Astrocyte (in vitro differentiated cells and primary cell): ENCODE data around the gene OSER1. TPM values are rescaled to one million over a fixed set of nuclear protein-coding genes. Genes with fewer than 3 reads are reported as not detected.

ENCODE experiments used
- DNase-seq: peaks from one replicate; pipeline ENCODE4 v3.0.0-alpha.2; 2010; ENCODE audit warnings: low read depth
- FAIRE-seq: peaks from 2 replicates; lab custom pipeline; 2011; peaks lifted over from hg19 to GRCh38; lab: Jason Lieb, UNC
- H2AFZ ChIP-seq: 2 replicates; pipeline ENCODE4 v1.6.0; 2012; ENCODE audit warnings: low read depth, low read length, inconsistent platforms
- H3K27ac ChIP-seq: 2 replicates; pipeline ENCODE4 v1.5.1; 2011; ENCODE audit warnings: low read depth, low read length, inconsistent platforms
- H3K27me3 ChIP-seq: 2 replicates; pipeline ENCODE4 v1.6.0; 2011; ENCODE audit warnings: low read length, inconsistent platforms; ENCODE audit not compliant: insufficient read depth
- H3K36me3 ChIP-seq: 2 replicates; pipeline ENCODE4 v1.5.1; 2011; ENCODE audit warnings: low read length, inconsistent platforms; ENCODE audit not compliant: insufficient read depth
- H3K4me1 ChIP-seq: 2 replicates; pipeline ENCODE4 v1.5.1; 2011; ENCODE audit warnings: low read length, inconsistent platforms; ENCODE audit not compliant: insufficient read depth
- H3K4me2 ChIP-seq: 2 replicates; pipeline ENCODE4 v1.6.0; 2012; ENCODE audit warnings: low read length, inconsistent platforms
- H3K4me3 ChIP-seq: 2 replicates; pipeline ENCODE4 v1.5.1; 2011; ENCODE audit warnings: low read depth, mild to moderate bottlenecking, low read length, inconsistent platforms; ENCODE audit not compliant: insufficient read depth
- H3K79me2 ChIP-seq: 2 replicates; pipeline ENCODE4 v1.6.0; 2012; ENCODE audit warnings: mild to moderate bottlenecking, low read length, inconsistent platforms; ENCODE audit not compliant: insufficient read depth
- H3K9ac ChIP-seq: 2 replicates; pipeline ENCODE4 v1.6.0; 2012; ENCODE audit warnings: mild to moderate bottlenecking, low read length, inconsistent platforms
- H3K9me3 ChIP-seq: 2 replicates; pipeline ENCODE4 v1.5.1; 2012; ENCODE audit warnings: low read depth, mild to moderate bottlenecking, low read length, inconsistent platforms; ENCODE audit not compliant: insufficient read depth
- H4K20me1 ChIP-seq: 2 replicates; pipeline ENCODE4 v1.6.0; 2012; ENCODE audit warnings: low read length, inconsistent platforms; ENCODE audit not compliant: insufficient read depth
- H3K27ac Mint-ChIP-seq: one replicate; pipeline ENCODE4 v1.8.0; 2021; ENCODE audit warnings: mild to moderate bottlenecking, mixed read lengths; ENCODE audit not compliant: unreplicated experiment
- H3K27me3 Mint-ChIP-seq: one replicate; pipeline ENCODE4 v1.8.0; 2021; ENCODE audit warnings: low read depth, mixed read lengths; ENCODE audit not compliant: unreplicated experiment
- H3K36me3 Mint-ChIP-seq: one replicate; pipeline ENCODE4 v1.8.0; 2021; ENCODE audit warnings: low read depth, mixed read lengths; ENCODE audit not compliant: unreplicated experiment
- H3K4me1 Mint-ChIP-seq: one replicate; pipeline ENCODE4 v1.8.0; 2021; ENCODE audit warnings: low read depth, mixed read lengths; ENCODE audit not compliant: unreplicated experiment
- H3K4me3 Mint-ChIP-seq: one replicate; pipeline ENCODE4 v1.8.0; 2021; ENCODE audit warnings: mild to moderate bottlenecking, moderate library complexity, mixed read lengths; ENCODE audit not compliant: unreplicated experiment
- H3K9me3 Mint-ChIP-seq: one replicate; pipeline ENCODE4 v1.8.0; 2021; ENCODE audit warnings: mild to moderate bottlenecking, mixed read lengths; ENCODE audit not compliant: unreplicated experiment
- CTCF ChIP-seq: IDR thresholded peaks from 2 replicates; pipeline ENCODE4 v1.5.1; 2011; ENCODE audit warnings: low read depth, mild to moderate bottlenecking, inconsistent platforms, low read length, moderate library complexity; ENCODE audit not compliant: insufficient read depth
- EZH2 ChIP-seq: IDR thresholded peaks from 2 replicates; pipeline ENCODE4 v1.6.1; 2012; ENCODE audit warnings: mild to moderate bottlenecking, low read length, inconsistent platforms; ENCODE audit not compliant: insufficient read depth
- total RNA-seq: library from RNA; stranded (reverse); gene quantifications from 2 replicates; pipeline ENCODE4 v1.2.1, GENCODE V29; 2021

OSER1 gene
- total RNA-seq, 1 donor from 2014 or later: 30.9 TPM

- H3K27me3 Mint-ChIP-seq: peaks cover 6% of the 10 kb centered on the region
- peaks cover 2% of the 10 kb centered on the region for H3K36me3 Mint-ChIP-seq
- H3K27ac Mint-ChIP-seq: no peak overlapping the region
- peaks cover 2% of the 10 kb centered on the region for H3K27me3 ChIP-seq
- no peak overlapping the region for H3K4me3 Mint-ChIP-seq
- no peaks in the 10 kb centered on the region for H3K36me3 ChIP-seq
- no peak overlapping the region for H3K4me2 ChIP-seq
- FAIRE-seq (no peak), DNase-seq (no peak)
- no peaks in the 10 kb centered on the region for H3K79me2 ChIP-seq
- no peak overlapping the region for H3K27ac ChIP-seq
- no peaks in the 10 kb centered on the region for H3K9me3 ChIP-seq
- H2AFZ ChIP-seq: no peak overlapping the region
- H4K20me1 ChIP-seq: no peaks in the 10 kb centered on the region
- no peaks in the 10 kb centered on the region for H3K4me1 ChIP-seq
- H3K4me3 ChIP-seq: no peak overlapping the region
- no peak overlapping the region for H3K9ac ChIP-seq
- peaks cover 1% of the 10 kb centered on the region for H3K4me1 Mint-ChIP-seq
- no peak for TF ChIP-seq EZH2
- TF ChIP-seq CTCF: no peak
- no peaks in the 10 kb centered on the region for H3K9me3 Mint-ChIP-seq
Observed at GRCh38 chr20:44228465-44229258, 18.1 kb upstream of the OSER1 start.

- Mint-ChIP-seq H3K27me3 (peaks cover 6% of the 10 kb centered on the region), H3K27ac (no peak overlapping the region), H3K4me1 (peaks cover 3% of the 10 kb centered on the region), H3K9me3 (no peaks in the 10 kb centered on the region), H3K36me3 (peaks cover 2% of the 10 kb centered on the region), H3K4me3 (no peak overlapping the region)
- Histone ChIP-seq H3K9ac (no peak overlapping the region), H3K27me3 (no peaks in the 10 kb centered on the region), H3K4me1 (no peaks in the 10 kb centered on the region), H3K27ac (no peak overlapping the region), H3K9me3 (no peaks in the 10 kb centered on the region), H3K36me3 (no peaks in the 10 kb centered on the region), H3K79me2 (no peaks in the 10 kb centered on the region), H3K4me2 (no peak overlapping the region), H4K20me1 (no peaks in the 10 kb centered on the region), H3K4me3 (no peak overlapping the region), H2AFZ (no peak overlapping the region)
- TF ChIP-seq CTCF (no peak), EZH2 (no peak)
- DNase-seq (no peak), FAIRE-seq (no peak)
Observed at GRCh38 chr20:44224637-44225036, 14.1 kb upstream of the OSER1 start.

- no peak overlapping the region for H3K9ac ChIP-seq
- H3K36me3 Mint-ChIP-seq: peaks cover 2% of the 10 kb centered on the region
- no peaks in the 10 kb centered on the region for H3K9me3 Mint-ChIP-seq
- H3K9me3 ChIP-seq: no peaks in the 10 kb centered on the region
- H3K4me2 ChIP-seq: no peak overlapping the region
- FAIRE-seq: no peak
- H3K4me1 Mint-ChIP-seq: peaks cover 13% of the 10 kb centered on the region
- no peaks in the 10 kb centered on the region for H3K27me3 ChIP-seq
- H3K27ac ChIP-seq: no peak overlapping the region
- TF ChIP-seq CTCF: no peak
- no peak for TF ChIP-seq EZH2
- no peak overlapping the region for H2AFZ ChIP-seq
- H4K20me1 ChIP-seq: no peaks in the 10 kb centered on the region
- no peak overlapping the region for H3K4me3 ChIP-seq
- H3K4me3 Mint-ChIP-seq: no peak overlapping the region
- H3K36me3 ChIP-seq: no peaks in the 10 kb centered on the region
- H3K27me3 Mint-ChIP-seq: peaks cover 4% of the 10 kb centered on the region
- DNase-seq: no peak
- no peaks in the 10 kb centered on the region for H3K79me2 ChIP-seq
- H3K27ac Mint-ChIP-seq: no peak overlapping the region
- H3K4me1 ChIP-seq: no peaks in the 10 kb centered on the region
Observed at GRCh38 chr20:44223721-44224120, 13.2 kb upstream of the OSER1 start.
